ENCODE measurements around the gene EYA4.

The EYA4 gene

DNA sequence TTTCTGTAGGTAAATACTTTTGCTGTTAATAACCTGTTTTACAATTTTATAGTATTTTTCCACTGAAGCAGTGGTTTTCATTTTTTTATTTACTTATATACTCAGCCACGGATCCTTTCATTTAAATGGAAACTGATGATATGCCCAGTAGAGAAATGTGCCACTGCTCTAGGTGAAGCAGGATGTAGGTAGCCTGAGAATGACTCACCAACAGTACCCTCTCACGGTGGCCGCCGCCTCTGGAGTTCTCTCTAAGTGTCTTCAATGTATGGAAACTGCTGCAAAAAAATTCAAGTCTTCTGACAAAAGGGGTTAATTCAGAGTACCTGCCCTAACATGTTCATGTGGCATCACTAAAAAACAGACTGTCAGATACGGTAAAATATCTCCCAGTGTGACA is 6.4 kb downstream of the EYA4 start:
- TF ChIP-seq CTCF (IDR thresholded peaks at IDR 0.05; ENCODE audit: low read depth, low read length, missing control alignments): no peak
- no peak overlapping the region for H3K4me3 ChIP-seq (replicated peaks; ENCODE audit: low read depth, low read length)
- DNase-seq (ENCODE audit: extremely low read depth, low read depth): no peak

DNA sequence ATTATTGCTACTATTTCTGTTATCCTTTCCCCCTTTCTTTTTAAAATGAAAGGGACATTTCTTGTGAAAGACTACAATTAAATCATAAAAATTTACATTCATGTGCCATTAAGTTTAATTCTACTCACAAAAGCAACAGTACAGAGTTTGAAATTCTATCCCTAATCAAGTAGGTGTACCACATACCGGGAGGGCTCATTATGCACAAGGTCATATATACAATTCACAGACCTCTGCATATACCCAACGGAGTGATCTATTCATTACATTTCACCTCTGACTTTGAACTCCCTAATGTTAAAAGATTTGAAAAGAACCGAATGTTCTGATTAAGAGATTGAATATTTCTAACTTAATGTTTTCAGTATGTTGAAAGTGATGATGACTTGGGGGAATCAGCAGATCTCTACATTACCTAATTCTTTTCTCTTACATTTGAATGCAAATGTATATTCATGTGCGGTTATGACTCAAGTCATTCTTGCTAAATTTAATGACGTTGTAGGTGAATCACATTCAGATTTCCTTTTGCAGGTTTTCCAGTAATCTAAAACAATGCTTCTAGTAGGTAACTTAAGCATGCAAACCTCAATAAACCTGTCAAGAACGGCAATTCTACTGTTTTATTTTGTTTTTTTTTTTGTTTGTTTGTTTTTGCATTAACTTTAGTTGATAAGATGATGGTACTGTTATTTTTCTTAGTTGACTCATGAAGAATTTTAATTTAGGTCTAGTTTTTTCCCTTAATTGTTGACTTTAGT is 7.3 kb downstream of the EYA4 start:
- no peak for TF ChIP-seq CTCF (IDR thresholded peaks at IDR 0.05; ENCODE audit: low read depth, low read length, missing control alignments)
- no peak for DNase-seq (ENCODE audit: extremely low read depth, low read depth)
- no peak overlapping the region for H3K4me3 ChIP-seq (replicated peaks; ENCODE audit: low read depth, low read length)

- TF ChIP-seq CTCF (IDR thresholded peaks at IDR 0.05; ENCODE audit: low read depth, low read length, missing control alignments): no peak
- DNase-seq (ENCODE audit: extremely low read depth, low read depth): no peak
- H3K4me3 ChIP-seq (replicated peaks; ENCODE audit: low read depth, low read length): no peak overlapping the region
Measured at GRCh38 chr6:133251688-133252087, 10.5 kb downstream of the EYA4 start.

DNA sequence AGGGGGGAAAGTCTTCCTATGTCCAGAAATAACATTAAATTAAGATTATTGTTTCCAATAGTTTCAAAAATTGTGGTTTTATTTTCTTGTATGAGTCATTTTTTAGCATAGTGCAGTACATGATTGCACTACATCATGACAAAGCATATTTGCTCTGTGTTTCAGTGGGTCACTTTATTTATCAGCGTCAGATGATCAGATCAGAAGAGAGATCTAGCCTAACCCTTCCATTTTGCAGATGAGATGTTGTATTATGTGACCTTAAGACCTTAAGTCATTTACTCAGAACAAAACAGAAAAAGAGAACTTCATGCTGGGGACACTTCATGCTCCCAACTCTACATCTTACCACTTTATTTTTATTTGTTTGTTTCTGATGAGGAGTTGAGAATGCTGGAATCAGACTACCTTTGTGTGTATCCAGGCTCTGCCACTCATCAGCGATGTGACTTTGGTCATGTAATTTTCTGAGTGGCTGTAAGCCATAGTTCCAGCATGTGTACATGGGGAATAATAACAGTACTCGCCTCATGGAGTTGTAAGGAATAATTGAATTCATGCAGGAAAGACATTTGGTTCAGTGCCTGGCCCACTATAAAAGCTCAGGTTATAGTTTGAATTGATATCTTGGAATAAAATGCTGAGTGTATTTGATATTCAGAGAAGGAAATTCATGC is 13.5 kb downstream of the EYA4 start:
- DNase-seq (ENCODE audit: extremely low read depth, low read depth): no peak
- no peak for TF ChIP-seq CTCF (IDR thresholded peaks at IDR 0.05; ENCODE audit: low read depth, low read length, missing control alignments)
- H3K4me3 ChIP-seq (replicated peaks; ENCODE audit: low read depth, low read length): no peak overlapping the region

DNA sequence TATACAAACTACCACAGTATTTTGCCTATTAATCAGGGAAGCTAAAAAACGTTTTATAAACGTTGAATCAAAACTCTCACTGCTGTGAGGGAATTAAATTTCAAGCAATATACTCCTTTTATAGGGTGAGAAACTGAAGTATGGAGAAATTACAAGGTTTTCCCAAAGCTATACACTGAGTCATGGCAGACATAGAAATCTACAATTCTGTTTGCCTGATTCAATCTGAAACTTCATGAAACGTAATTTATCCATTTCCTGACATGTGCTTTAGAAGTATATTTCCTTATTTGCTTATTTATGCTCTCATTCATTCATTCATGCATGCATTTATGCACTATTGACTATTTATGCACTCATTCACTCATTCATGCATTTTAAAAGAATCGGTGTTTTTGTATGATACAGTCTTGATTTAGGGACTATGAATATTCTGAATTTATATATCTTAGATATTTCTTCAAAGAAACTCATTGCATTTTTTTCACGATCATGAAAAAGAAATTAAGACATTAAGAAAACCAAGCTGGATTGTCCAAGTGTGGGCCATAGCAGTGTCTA is 16.5 kb downstream of the EYA4 start:
- no peak for DNase-seq (ENCODE audit: extremely low read depth, low read depth)
- no peak for TF ChIP-seq CTCF (IDR thresholded peaks at IDR 0.05; ENCODE audit: low read depth, low read length, missing control alignments)
- no peak overlapping the region for H3K4me3 ChIP-seq (replicated peaks; ENCODE audit: low read depth, low read length)

DNA sequence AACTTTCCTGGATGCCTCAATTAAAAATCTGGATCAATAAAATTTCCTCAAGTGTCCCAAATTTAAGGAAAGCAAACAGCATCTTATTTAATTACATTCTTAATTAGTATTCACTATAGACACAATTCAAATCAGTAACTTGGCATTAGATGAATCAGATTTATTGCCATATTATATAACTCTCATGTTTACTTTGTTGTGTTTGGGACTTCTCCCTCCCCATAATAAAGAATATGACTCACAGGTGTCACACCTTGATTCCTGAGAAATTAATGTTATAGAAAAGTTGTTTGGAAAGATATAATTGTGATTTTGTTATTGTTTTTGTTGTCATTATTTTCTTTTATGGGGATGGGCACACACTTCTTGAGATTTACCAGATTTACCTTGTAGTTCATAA is 18.4 kb downstream of the EYA4 start:
- no peak for TF ChIP-seq CTCF (IDR thresholded peaks at IDR 0.05; ENCODE audit: low read depth, low read length, missing control alignments)
- no peak for DNase-seq (ENCODE audit: extremely low read depth, low read depth)
- no peak overlapping the region for H3K4me3 ChIP-seq (replicated peaks; ENCODE audit: low read depth, low read length)

Measured in HFF-Myc (cell line).